IPS-18a (cell line): Measurements from ENCODE around the gene C19orf12.

ENCODE experiments used
- H3K27ac ChIP-seq: one replicate; pipeline ENCODE4 v1.5.1; 2013; ENCODE audit warnings: low read length
- H3K27me3 ChIP-seq: one replicate; pipeline ENCODE4 v1.6.1; 2013; ENCODE audit warnings: mild to moderate bottlenecking, low read length; ENCODE audit not compliant: control insufficient read depth, insufficient read depth
- H3K36me3 ChIP-seq: one replicate; pipeline ENCODE4 v1.6.1; 2013; ENCODE audit warnings: low read depth, low read length; ENCODE audit not compliant: control insufficient read depth
- H3K4me1 ChIP-seq: one replicate; pipeline ENCODE4 v1.6.1; 2013; ENCODE audit warnings: low read depth, low read length; ENCODE audit not compliant: control insufficient read depth
- H3K4me3 ChIP-seq: one replicate; pipeline ENCODE4 v1.5.1; 2013; ENCODE audit warnings: low read length
- H3K9ac ChIP-seq: one replicate; pipeline ENCODE4 v1.6.1; 2013; ENCODE audit warnings: mild to moderate bottlenecking, low read length, moderate library complexity
- H3K9me3 ChIP-seq: one replicate; pipeline ENCODE4 v1.6.1; 2013; ENCODE audit warnings: low read depth, low read length; ENCODE audit not compliant: control insufficient read depth

C19orf12 gene

DNA sequence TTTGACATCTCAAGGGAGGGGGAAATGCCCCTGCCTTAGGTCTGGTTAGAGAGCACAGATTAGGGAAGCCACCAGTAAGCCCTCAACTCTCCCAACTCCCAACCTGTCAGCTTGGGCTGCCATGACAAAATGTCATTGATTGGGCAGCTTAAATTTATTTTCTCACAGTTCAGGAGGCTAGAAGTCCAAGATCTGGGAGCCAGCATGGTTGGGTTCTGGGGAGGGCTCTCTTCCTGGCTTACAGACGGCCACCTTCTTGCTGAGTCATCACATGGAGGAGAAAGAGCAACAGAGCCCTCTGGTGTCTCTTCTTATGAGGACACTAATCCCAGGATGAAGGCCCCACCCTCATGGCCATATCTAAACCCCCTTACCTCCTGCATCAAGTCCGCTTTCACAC, 24.2 kb downstream of the C19orf12 start:
- Histone ChIP-seq H3K36me3 (no peaks in the 10 kb centered on the region), H3K4me3 (no peak overlapping the region), H3K9ac (peak overlapping the region; percentile 26), H3K27me3 (no peaks in the 10 kb centered on the region), H3K27ac (peak overlapping the region; percentile 43), H3K9me3 (no peaks in the 10 kb centered on the region), H3K4me1 (peaks cover 5% of the 10 kb centered on the region)

DNA sequence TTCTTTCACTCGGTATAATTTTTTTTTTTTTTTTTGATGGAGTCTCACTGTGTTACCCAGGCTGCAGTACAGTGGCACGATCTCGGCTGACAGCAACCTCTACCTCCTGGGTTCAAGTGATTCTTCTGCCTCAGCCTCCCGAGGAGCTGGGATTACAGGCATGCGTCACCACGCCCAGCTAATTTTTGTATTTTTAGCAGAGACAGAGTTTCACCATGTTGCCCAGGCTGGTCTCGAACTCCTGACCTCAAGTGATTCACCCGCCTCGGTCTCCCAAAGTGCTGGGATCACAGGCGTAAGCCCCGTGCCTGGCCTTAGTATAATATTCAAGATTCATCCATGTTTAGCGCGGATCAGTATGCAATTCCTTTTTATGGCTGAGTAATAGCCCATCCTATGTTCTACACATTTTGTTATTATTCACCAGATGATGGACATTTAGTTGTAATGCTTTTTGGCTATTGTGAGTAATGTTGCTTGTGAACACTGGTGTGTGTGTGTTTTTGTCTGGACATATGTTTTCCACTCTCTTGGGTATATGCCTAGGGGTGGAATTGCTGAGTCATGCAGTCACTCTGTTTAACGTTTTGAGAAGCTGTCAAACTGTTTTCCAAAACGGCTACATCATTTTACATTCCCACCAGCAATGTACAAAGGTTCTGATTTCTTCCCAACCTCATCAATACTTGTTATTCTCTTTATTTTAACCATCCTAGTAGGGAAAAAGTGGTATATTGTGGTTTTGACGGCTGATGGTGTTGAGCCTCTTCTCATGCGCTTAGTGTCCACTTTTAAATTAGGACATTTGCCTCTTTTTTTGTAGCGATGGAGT, 26.9 kb downstream of the C19orf12 start:
- Histone ChIP-seq H3K9ac (no peak overlapping the region), H3K27ac (no peak overlapping the region), H3K4me1 (peaks cover 6% of the 10 kb centered on the region), H3K36me3 (no peaks in the 10 kb centered on the region), H3K27me3 (no peaks in the 10 kb centered on the region), H3K4me3 (no peak overlapping the region), H3K9me3 (no peaks in the 10 kb centered on the region)

DNA sequence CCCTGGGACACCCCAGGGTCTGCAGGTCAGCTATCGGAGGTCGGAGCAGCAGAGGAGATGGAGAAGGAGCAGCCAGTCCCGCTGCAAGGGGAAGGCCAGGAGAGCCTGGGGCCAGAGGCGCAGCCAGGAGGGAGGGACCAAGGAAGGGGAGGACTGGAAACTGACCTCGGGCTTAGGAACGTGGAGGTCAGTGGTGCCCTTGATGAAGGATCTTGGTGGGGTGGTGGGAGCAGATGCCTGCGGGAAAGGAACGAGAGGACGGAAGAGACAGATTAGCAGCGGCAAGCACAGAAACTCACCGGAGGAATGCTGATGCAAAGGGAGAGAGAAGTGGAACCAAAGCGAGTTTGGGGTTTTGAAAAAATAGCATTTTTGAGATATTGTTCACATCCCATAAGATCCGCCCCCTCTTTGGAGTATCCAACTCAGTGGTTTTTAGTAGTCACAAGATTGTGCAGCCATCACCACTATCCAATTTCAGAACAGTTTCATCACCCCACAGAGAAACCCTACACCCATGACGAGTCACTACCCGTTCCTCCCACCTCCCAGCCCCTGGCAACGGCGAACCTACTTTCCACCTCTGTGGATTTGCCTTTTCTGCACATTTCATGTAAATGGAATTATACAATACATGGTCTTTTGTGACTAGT, 27.7 kb downstream of the C19orf12 start:
- Histone ChIP-seq H3K4me1 (peaks cover 12% of the 10 kb centered on the region), H3K27ac (no peak overlapping the region), H3K27me3 (no peaks in the 10 kb centered on the region), H3K4me3 (no peak overlapping the region), H3K9ac (no peak overlapping the region), H3K36me3 (no peaks in the 10 kb centered on the region), H3K9me3 (no peaks in the 10 kb centered on the region)

DNA sequence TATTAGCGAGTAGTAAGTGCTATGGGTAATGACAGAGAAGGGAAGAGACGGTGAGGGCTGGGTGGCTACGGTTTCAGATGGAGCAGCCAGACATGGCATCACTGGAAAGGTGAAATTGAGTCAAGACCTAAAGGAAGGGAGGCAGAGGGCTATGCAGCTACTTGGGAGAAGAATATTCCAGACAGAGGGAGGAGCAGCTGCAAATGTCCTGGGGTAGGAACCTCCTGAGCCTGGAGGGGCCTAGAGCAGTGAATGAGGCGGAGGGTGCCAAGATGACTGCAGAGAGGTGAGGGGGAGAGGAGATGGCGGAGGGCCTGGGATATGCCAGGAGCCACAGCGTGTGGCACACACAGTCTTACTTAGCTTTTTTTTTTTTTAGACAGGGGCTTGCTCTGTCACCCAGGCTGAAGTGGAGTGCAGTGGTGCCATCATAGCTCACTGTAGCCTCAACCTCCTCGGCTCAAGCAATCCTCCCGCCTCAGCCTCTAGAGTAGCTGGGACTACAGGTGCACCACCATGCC, 28.7 kb downstream of the C19orf12 start:
- Histone ChIP-seq H3K4me1 (peaks cover 12% of the 10 kb centered on the region), H3K27me3 (no peaks in the 10 kb centered on the region), H3K36me3 (no peaks in the 10 kb centered on the region), H3K9me3 (no peaks in the 10 kb centered on the region), H3K9ac (no peak overlapping the region), H3K27ac (no peak overlapping the region), H3K4me3 (no peak overlapping the region)

DNA sequence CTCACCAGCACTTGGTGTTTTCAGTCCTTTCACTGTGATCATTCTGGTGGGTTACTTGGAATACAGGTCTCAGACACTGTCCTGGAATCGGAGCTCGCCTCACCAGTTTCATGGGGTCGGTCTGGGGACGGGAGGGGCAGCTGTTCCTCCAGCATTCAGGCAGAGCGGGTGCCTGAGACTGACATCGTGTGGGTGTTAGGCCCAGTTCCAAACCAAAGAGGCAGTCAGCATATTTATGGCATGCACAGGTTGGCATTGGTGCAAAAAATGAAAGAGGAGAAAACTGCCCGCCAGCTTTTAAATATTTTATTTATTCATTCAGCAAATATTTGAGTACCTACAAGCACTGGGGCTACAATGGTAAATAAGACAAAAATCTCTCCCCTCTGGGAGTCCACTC, 29.7 kb downstream of the C19orf12 start:
- H3K9ac ChIP-seq: no peak overlapping the region
- H3K4me3 ChIP-seq: no peak overlapping the region
- H3K36me3 ChIP-seq: no peaks in the 10 kb centered on the region
- peaks cover 7% of the 10 kb centered on the region for H3K4me1 ChIP-seq
- no peaks in the 10 kb centered on the region for H3K9me3 ChIP-seq
- no peak overlapping the region for H3K27ac ChIP-seq
- no peaks in the 10 kb centered on the region for H3K27me3 ChIP-seq

DNA sequence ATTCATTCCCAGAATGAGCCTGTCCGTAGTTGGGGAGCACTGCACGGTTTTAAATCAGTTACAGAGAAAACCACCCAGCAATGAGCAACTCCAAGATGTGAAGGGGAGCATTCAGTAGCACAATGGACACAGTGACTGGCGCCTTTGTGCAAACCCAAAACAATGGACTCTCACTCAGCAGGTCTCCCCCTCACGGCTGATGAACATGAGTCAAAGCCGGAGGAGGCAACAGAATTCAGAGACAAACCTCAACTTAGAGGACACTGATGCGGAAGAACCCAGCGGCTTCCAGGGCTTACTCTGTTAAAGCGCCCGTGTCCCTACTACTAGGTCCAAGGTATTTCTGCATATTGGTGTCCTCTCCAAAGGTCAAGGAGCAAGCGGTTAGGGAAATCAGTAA, 32.1 kb downstream of the C19orf12 start:
- H3K36me3 ChIP-seq: no peaks in the 10 kb centered on the region
- H3K4me1 ChIP-seq: peaks cover 7% of the 10 kb centered on the region
- no peaks in the 10 kb centered on the region for H3K27me3 ChIP-seq
- no peak overlapping the region for H3K27ac ChIP-seq
- H3K4me3 ChIP-seq: no peak overlapping the region
- H3K9me3 ChIP-seq: no peaks in the 10 kb centered on the region
- no peak overlapping the region for H3K9ac ChIP-seq

DNA sequence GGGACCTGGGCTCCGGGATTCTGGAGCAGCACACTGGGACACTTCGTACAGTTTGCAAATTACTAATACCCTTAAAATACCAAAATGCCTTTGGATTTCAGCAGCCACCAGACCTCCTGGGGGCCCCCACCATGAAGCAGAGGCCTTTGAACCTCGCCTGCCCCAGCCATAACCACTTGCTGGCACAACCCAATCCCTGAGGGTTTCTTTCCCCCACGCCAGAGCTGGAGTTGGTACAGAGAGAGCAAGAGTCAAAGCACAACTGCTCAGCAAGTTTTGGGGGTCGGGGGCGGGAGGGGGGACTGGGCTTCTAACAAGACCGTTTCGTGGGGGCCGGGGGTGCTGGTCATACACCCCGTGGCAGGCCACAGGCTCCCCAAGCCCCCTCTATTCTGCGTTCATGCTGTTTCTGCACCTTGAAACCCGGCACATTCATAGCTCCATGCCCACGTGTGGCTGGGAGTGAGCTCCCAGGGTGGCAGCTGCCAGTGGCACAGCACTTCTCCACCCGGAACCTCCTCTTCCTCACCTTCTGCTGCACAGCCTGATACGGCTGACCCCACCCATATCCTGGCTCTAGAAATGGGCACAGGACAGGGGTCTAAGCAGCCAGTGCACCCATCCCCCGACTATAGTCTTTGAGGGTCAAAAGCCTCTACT, 32.7 kb downstream of the C19orf12 start:
- H3K27me3 ChIP-seq: no peaks in the 10 kb centered on the region
- H3K9ac ChIP-seq: no peak overlapping the region
- H3K4me1 ChIP-seq: peaks cover 7% of the 10 kb centered on the region
- H3K27ac ChIP-seq: no peak overlapping the region
- no peaks in the 10 kb centered on the region for H3K9me3 ChIP-seq
- no peak overlapping the region for H3K4me3 ChIP-seq
- H3K36me3 ChIP-seq: no peaks in the 10 kb centered on the region

DNA sequence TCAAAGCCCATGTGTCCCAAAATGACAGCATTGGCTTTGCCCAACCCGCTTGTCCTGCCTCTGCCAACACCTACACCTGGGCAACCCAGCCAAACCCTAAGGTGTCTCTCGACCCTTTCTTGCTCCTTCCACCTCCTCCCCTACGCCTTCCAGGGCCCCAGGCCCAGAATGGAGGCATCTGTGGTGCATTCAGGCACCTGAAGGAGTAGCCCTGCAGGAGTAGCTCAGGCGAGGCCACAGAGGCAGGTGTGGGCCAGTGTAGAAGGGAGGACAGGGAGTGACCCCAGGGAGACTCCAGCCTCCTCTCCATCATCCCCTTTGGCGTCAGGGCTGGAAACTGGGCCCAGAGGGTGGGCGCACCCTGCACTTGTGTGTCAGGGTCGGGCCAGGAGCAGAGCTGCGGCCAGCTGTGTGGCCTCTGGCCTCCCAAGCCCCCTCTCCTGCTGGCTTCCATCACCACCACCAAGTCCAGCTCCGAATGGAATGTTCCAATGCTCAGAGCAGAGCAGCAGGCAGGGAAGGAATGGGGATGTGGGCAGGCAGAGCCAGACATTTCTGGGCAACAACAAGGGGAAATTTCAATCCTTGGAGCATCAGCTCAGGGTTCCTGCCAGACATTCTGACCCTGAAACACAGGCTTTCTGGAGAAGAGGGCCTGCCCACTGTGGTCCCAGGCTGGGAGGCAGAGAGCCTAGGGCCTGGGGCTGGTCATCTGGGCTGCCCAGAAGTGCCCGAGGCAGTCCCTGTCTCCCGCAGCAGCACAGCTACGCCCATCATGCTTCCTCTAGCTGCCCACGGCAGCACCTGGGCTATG, 33.4 kb downstream of the C19orf12 start:
- Histone ChIP-seq H3K4me3 (no peak overlapping the region), H3K4me1 (peaks cover 7% of the 10 kb centered on the region), H3K9ac (no peak overlapping the region), H3K27ac (no peak overlapping the region), H3K27me3 (no peaks in the 10 kb centered on the region), H3K9me3 (no peaks in the 10 kb centered on the region), H3K36me3 (no peaks in the 10 kb centered on the region)

DNA sequence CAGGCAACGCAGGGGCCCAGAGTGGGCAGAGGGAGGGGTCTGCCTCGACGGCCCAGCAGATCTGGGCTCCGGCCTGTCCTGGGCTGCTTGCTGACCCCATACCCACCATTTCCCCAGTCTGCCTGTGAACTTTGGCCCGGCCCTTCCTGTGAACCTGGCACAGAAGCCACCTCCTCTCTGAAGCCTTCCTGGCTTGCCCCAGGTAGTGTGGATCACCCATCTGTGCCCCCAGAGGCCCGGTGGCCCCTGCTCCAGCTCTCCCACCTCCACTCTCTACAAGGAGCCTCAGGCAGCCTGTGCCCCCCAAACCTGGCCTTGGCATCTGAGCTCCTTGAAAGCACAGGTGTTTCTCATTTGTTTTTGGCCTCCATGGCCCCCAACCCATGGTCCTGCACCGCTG, 34.1 kb downstream of the C19orf12 start:
- Histone ChIP-seq H3K27me3 (no peaks in the 10 kb centered on the region), H3K9me3 (no peaks in the 10 kb centered on the region), H3K4me1 (peaks cover 7% of the 10 kb centered on the region), H3K27ac (no peak overlapping the region), H3K4me3 (no peak overlapping the region), H3K9ac (no peak overlapping the region), H3K36me3 (peaks cover under 1% of the 10 kb centered on the region)

DNA sequence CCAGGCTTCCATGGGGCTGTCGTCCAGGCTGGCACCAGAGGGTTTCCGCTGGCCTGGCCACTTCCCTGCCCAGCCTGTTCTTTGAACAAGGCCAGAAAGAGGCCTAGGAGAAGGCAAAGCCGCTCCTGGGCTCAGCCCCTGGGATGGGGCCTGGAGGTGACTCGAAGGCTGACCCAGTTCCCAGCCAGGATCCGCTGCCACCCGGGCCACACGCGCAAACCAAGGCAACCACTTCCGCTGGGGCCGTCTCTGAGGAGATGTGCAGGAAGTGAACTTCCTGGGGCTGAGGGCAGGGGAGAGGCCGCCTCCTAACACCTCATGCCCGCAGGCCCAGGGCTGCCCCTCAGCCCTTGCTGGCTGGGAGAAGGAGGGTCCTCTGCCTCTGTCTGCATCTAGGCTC, 34.6 kb downstream of the C19orf12 start:
- Histone ChIP-seq H3K4me3 (no peak overlapping the region), H3K9me3 (no peaks in the 10 kb centered on the region), H3K36me3 (peaks cover 4% of the 10 kb centered on the region), H3K9ac (no peak overlapping the region), H3K27me3 (no peaks in the 10 kb centered on the region), H3K4me1 (peaks cover 7% of the 10 kb centered on the region), H3K27ac (no peak overlapping the region)

DNA sequence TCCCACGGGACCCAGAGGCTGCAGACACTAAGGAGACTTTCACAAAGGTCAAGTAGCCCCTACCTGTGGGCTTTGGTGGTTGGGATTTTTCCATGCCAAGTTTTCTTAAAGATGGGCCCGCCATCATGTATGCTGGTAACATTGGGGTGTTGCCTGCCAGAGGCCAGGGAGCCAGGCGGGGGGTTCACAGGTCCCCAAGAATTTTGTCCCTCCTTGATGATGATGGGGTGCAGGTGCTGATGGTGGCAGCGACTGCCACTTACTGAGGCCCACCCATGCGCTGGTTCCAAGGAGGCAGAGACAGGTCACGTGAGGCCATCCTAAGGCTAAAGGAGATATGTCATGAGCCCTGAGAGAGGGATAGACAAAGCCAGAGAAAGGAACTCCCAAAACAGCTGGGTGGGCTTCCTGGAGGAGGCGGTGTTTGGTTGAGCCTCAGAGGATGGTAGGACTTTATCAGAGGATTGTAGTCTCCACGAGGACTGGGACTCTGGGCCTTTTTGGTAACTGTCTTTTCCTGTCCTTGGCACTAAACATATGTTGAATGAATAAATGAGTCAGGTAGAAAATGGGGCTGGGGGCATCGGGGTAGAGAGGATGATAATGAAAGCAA, 35.4 kb downstream of the C19orf12 start:
- H3K4me3 ChIP-seq: no peak overlapping the region
- H3K9ac ChIP-seq: no peak overlapping the region
- H3K27ac ChIP-seq: no peak overlapping the region
- peaks cover 7% of the 10 kb centered on the region for H3K4me1 ChIP-seq
- peaks cover 9% of the 10 kb centered on the region for H3K36me3 ChIP-seq
- H3K27me3 ChIP-seq: no peaks in the 10 kb centered on the region
- no peaks in the 10 kb centered on the region for H3K9me3 ChIP-seq
